K562 (cell line): ENCODE results near the gene RERE. TPM values are rescaled to one million over a fixed set of nuclear protein-coding genes. Genes with fewer than 3 reads are reported as not detected.

Experiments
- ATAC-seq: fragments of 200-7000 bp; cut with Tn5 transposase; 3 replicates; pipeline ENCODE4 v1.9.1; 2020; ENCODE audit warnings: moderate library complexity
- BruUV-seq: library from RNA; stranded (reverse); fragments of 400-500 nt; replicated peaks from 2 replicates; lab custom pipeline; 2021; lab: Mats Ljungman, UMichigan
- CTCF ChIA-PET: fragments of 300-600 bp; formaldehyde crosslinking; extraction: SDS; loops from one replicate; lab custom pipeline; 2021; ENCODE audit warnings: low intra/inter-chr PET ratio; lab: Yijun Ruan, JAX
- POLR2A ChIA-PET: fragments of 300-600, 350-650 bp; sonication (Branson Sonifier 250); formaldehyde crosslinking; extraction: SDS; loops from one replicate; lab custom pipeline; 2021; ENCODE audit warnings: antibody characterized with exemption, inconsistent platforms; lab: Yijun Ruan, JAX
- DNase-seq, 4 experiments: peaks; one replicate each; pipeline versions ENCODE4 v3.0.0 to v3.0.0-alpha.2; 2011 to 2018; ENCODE audit warnings: low spot score in 3 of 4, mixed read lengths in 3 of 4; ENCODE audit errors: extremely low read depth in 1 of 4
- FAIRE-seq: peaks from 2 replicates; lab custom pipeline; 2011; peaks lifted over from hg19 to GRCh38; lab: Jason Lieb, UNC
- H2AFZ ChIP-seq: 2 replicates; pipeline ENCODE4 v1.6.0; 2011; ENCODE audit warnings: low read depth, low read length, control low read depth, inconsistent platforms
- H3K27ac ChIP-seq: fragments of 200-600 bp; 3 replicates; pipeline ENCODE4 v1.8.0; 2011; ENCODE audit warnings: low read depth, mild to moderate bottlenecking, control low read depth, inconsistent platforms, low read length, moderate library complexity, mixed read lengths; ENCODE audit errors: extremely low read depth
- H3K27me3 ChIP-seq, 2 experiments: fragments of 300-600 bp in 1 of 2; 2 replicates in 1 of 2; 3 replicates in 1 of 2; pipeline versions ENCODE4 v1.6.0 to v1.8.0; 2011; ENCODE audit warnings: inconsistent platforms in 2 of 2, low read length in 2 of 2, mild to moderate bottlenecking in 1 of 2, mixed read lengths in 1 of 2, moderate library complexity in 1 of 2; ENCODE audit not compliant: control insufficient read depth in 2 of 2, insufficient read depth in 2 of 2
- H3K36me3 ChIP-seq: fragments of 300-600 bp; 3 replicates; pipeline ENCODE4 v1.8.0; 2011; ENCODE audit warnings: mild to moderate bottlenecking, low read length, inconsistent platforms; ENCODE audit not compliant: control insufficient read depth, insufficient read depth
- H3K4me1 ChIP-seq, 2 experiments: fragments of 200-600 bp in 1 of 2; replicated peaks in 1 of 2; 2 replicates in 1 of 2; 3 replicates in 1 of 2; pipeline versions ENCODE4 v1.5.1 to v1.8.0; 2011; ENCODE audit warnings: inconsistent platforms in 2 of 2, low read length in 2 of 2, mild to moderate bottlenecking in 1 of 2, mixed read lengths in 1 of 2, moderate library complexity in 1 of 2; ENCODE audit not compliant: control insufficient read depth in 2 of 2, insufficient read depth in 2 of 2
- H3K4me2 ChIP-seq: 2 replicates; pipeline ENCODE4 v1.6.1; 2011; ENCODE audit warnings: low read length, control low read depth, inconsistent platforms, mixed read lengths; ENCODE audit not compliant: insufficient read depth
- H3K4me3 ChIP-seq: fragments of 200-600 bp; sonication (generic), shearing (Covaris generic); 2 replicates; pipeline ENCODE4 v1.5.1; 2016; ENCODE audit warnings: control low read depth, inconsistent platforms
- H3K79me2 ChIP-seq: fragments of 200-600 bp; 3 replicates; pipeline ENCODE4 v1.8.0; 2011; ENCODE audit warnings: low read length, inconsistent platforms; ENCODE audit not compliant: control insufficient read depth, insufficient read depth
- H3K9ac ChIP-seq, 2 experiments: 2 replicates each; pipeline versions ENCODE4 v1.6.0 to v1.6.1; 2011; ENCODE audit warnings: low read depth in 2 of 2, low read length in 2 of 2, control low read depth in 1 of 2, inconsistent platforms in 1 of 2, mild to moderate bottlenecking in 1 of 2, mixed read lengths in 1 of 2; ENCODE audit not compliant: insufficient read depth in 1 of 2
- H3K9me1 ChIP-seq: one replicate; pipeline ENCODE4 v1.6.0; 2011; ENCODE audit warnings: inconsistent platforms, mild to moderate bottlenecking, low read length, moderate library complexity; ENCODE audit not compliant: control insufficient read depth, insufficient read depth
- H3K9me3 ChIP-seq: replicated peaks from 2 replicates; pipeline ENCODE4 v1.5.1; 2011; ENCODE audit warnings: low read depth, low read length, inconsistent platforms; ENCODE audit not compliant: control insufficient read depth, insufficient read depth
- H4K20me1 ChIP-seq: replicated peaks from 2 replicates; pipeline ENCODE4 v1.6.1; 2011; ENCODE audit warnings: low read length, inconsistent platforms, mixed read lengths; ENCODE audit not compliant: control insufficient read depth, insufficient read depth
- KAT7 ChIP-seq: sonication (generic); formaldehyde crosslinking; IDR thresholded peaks from 2 replicates; pipeline ENCODE4 v1.8.0; 2022; ENCODE audit warnings: missing genetic modification reagents, mild to moderate bottlenecking, borderline replicate concordance
- KLF13 ChIP-seq: fragments of 450-650 bp; IDR thresholded peaks from 2 replicates; pipeline ENCODE4 v1.6.1; 2016; ENCODE audit warnings: missing genetic modification characterization, low read depth, mild to moderate bottlenecking, missing compliant biosample characterization, moderate library complexity, borderline replicate concordance
- MAZ ChIP-seq, 2 experiments: fragments of 450-650 bp in 1 of 2; sonication (generic) in 1 of 2; formaldehyde crosslinking; IDR thresholded peaks in 1 of 2; conservative IDR thresholded peaks in 1 of 2; 2 replicates each; pipeline versions ENCODE4 v1.4.0 to v1.5.0; 2020; ENCODE audit warnings: mild to moderate bottlenecking in 1 of 2, missing genetic modification reagents in 1 of 2
- RB1 ChIP-seq: fragments of 450-650 bp; IDR thresholded peaks from 2 replicates; pipeline ENCODE4 v1.6.1; 2017; ENCODE audit warnings: low read depth, mild to moderate bottlenecking
- RBBP5 ChIP-seq: fragments of 200-600 bp; sonication (generic); IDR thresholded peaks from 2 replicates; pipeline ENCODE4 v1.6.1; 2012; ENCODE audit warnings: borderline replicate concordance, mild to moderate bottlenecking, low read length, control low read depth, inconsistent platforms; ENCODE audit not compliant: insufficient read depth, poor library complexity, severe bottlenecking
- SMAD4 ChIP-seq: fragments of 250-450 bp; sonication (Bioruptor Pico); conservative IDR thresholded peaks from 2 replicates; pipeline ENCODE4 v1.8.0; 2021; ENCODE audit warnings: inconsistent platforms, mild to moderate bottlenecking, moderate library complexity
- SMARCE1 ChIP-seq: fragments of 450-650 bp; IDR thresholded peaks from 2 replicates; pipeline ENCODE4 v1.7.1; 2016; ENCODE audit warnings: mild to moderate bottlenecking
- TAF1 ChIP-seq: IDR thresholded peaks from 2 replicates; pipeline ENCODE4 v1.6.1; 2011; ENCODE audit warnings: mild to moderate bottlenecking, low read length, moderate library complexity; ENCODE audit not compliant: insufficient read depth, control insufficient read depth, severe bottlenecking; ENCODE audit errors: extremely low read depth
- YY1 ChIP-seq, 3 experiments: IDR thresholded peaks; 2 replicates each; pipeline ENCODE4 v1.6.1; 2011; ENCODE audit warnings: low read length in 2 of 3, mild to moderate bottlenecking in 2 of 3, moderate library complexity in 2 of 3, borderline replicate concordance in 1 of 3, control low read depth in 1 of 3, low read depth in 1 of 3; ENCODE audit not compliant: insufficient read depth in 3 of 3, insufficient replicate concordance in 2 of 3, control insufficient read depth in 1 of 3, insufficient read length in 1 of 3; ENCODE audit errors: extremely low read depth in 1 of 3
- ZNF583 ChIP-seq: fragments of 250-450 bp; sonication (Bioruptor Pico); IDR thresholded peaks from 2 replicates; pipeline ENCODE4 v1.4.0; 2020
- ZNF717 ChIP-seq: fragments of 250-450 bp; sonication (Bioruptor Pico); IDR thresholded peaks from 2 replicates; pipeline ENCODE4 v1.5.0; 2021
- WGBS: fragments of 100-300 bp; shearing (Covaris generic); methylation state at CpG from one replicate; pipeline ENCODE4 v1.1.6; 2016; ENCODE audit warnings: low coverage, mixed read lengths; ENCODE audit not compliant: insufficient coverage; ENCODE audit errors: missing lambda C conversion rate; 5-methylcytosine and 5-hydroxymethylcytosine counted together
- in situ Hi-C: fragments of 300-500 bp; cut with MboI; formaldehyde crosslinking; loops from 4 replicates; pipeline ENCODE4 v1.15.0; 2018; ENCODE audit warnings: inconsistent platforms, mixed read lengths
- intact Hi-C: fragments of 100-400 bp; cut with micrococcal nuclease; formaldehyde crosslinking; loops from 2 replicates; pipeline ENCODE4 v1.14.2; 2022
- polyA plus RNA-seq, 8 experiments: library from polyadenylated mRNA; depleted of rRNA in 4 of 8; stranded (reverse) in 5 of 8; unstranded in 3 of 8; fragments of >200 nt; fragmentation: Nextera tagmentation in 2 of 8; fragmentation: Illumina TruSeq in 1 of 8; extraction: Ambion mirVana in 2 of 8; extraction: Trizol in 1 of 8; gene quantifications; 2 replicates each; pipeline versions ENCODE4 v1.2.1 to v1.2.3, GENCODE V29; 2011 to 2014; ENCODE audit warnings: inconsistent platforms in 1 of 8, missing spikeins in 1 of 8
- total RNA-seq, 7 experiments: library from RNA; depleted of rRNA in 6 of 7; stranded (reverse); fragments of >200 nt in 6 of 7; fragmentation: Illumina TruSeq in 2 of 7; extraction: Trizol in 2 of 7; gene quantifications; 2 replicates each; pipeline versions ENCODE4 v1.2.1 to v1.2.3, GENCODE V29; 2011 to 2021; ENCODE audit warnings: low replicate concordance in 1 of 7
- TF ChIP-seq, protein P1 (sequence below), 2 experiments: fragments of 450-650 bp; IDR thresholded peaks; 2 replicates each; pipeline ENCODE4 v1.6.1; 2016
- TF ChIP-seq, protein P2 (sequence below): sonication (generic); formaldehyde crosslinking; IDR thresholded peaks from 2 replicates; pipeline ENCODE4 v1.9.0; 2022; ENCODE audit warnings: mild to moderate bottlenecking, missing genetic modification reagents
- TF ChIP-seq, protein P3 (sequence below): fragments of 450-650 bp; IDR thresholded peaks from 2 replicates; pipeline ENCODE4 v1.6.1; 2018; ENCODE audit not compliant: partially characterized antibody

Gene RERE
- total and polyA plus RNA-seq, 9 of the 15 experiments (the other 6 are each of a cell fraction or from before 2014, with no cell fraction given): 3.0 to 51.5 (median 13.4) TPM

DNA sequence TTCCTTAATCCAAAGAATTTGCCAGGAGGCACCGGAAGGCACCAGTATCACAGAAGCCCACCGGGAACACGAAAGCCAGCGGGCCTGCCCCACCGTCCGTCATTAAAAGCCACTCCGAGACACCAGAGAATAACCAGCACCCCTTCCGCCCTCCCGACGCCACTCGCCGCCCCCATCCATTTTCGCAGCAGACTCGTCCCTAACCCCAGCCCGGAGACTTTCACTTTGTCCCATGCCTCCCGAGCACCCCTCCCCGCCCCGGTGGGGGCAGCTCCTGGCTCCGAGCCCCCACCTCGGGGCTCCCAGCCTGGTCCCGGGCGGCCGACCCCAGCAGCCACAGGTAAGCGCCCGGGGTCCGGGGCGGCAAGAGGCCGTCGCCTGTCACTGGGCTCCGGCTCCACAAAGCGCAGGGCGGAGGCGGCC, 394.2 kb downstream of the RERE start:
- H3K9ac ChIP-seq: peak overlapping the region; percentile 69 to 94
- H4K20me1 ChIP-seq: 0 out of 2 replicates have a peak, but pooled peaks cover 10% of the 10 kb centered on the region
- peaks cover 17 to 24% of the 10 kb centered on the region in 2 experiments for H3K4me1 ChIP-seq
- H2AFZ ChIP-seq: peak overlapping the region; percentile 66
- H3K9me1 ChIP-seq: no peaks in the 10 kb centered on the region
- ATAC-seq: peak; percentile 44
- peaks cover 34% of the 10 kb centered on the region for H3K36me3 ChIP-seq
- no peak for FAIRE-seq
- peak overlapping the region; percentile 71 for H3K4me2 ChIP-seq
- ChIA-PET CTCF (no interaction called here), POLR2A (interaction anchor here (0.7 to 2.9 kb wide), 4 partner anchors 10 to 455 kb away, joined by 3 to 13 read pairs (median 4); partner anchors contain the start of gene ENO1)
- H3K9me3 ChIP-seq: no peaks in the 10 kb centered on the region
- 2% methylated on average over 20 of the region's 33 CpGs for WGBS
- intact Hi-C loops: loop anchor here (10.0 kb wide), 1 partner anchor 282 kb away; no protein-coding TSS in a partner anchor
- BruUV-seq: no TSS peak
- H3K79me2 ChIP-seq: peaks cover 21% of the 10 kb centered on the region
- in situ Hi-C loops: no loop called here
- H3K27ac ChIP-seq: peak overlapping the region; percentile 71
- H3K4me3 ChIP-seq: peak overlapping the region; percentile 66
- H3K27me3 ChIP-seq: no peaks in the 10 kb centered on the region
- peak in 2 of 4 experiments; percentile 36 to 53 for DNase-seq
- TF ChIP-seq ZNF583 (no peak), MAZ (CRISPR knock-in tag; conservative IDR thresholded peaks at IDR 0.05 in 1 of 2, IDR thresholded peaks at IDR 0.05 in 1 of 2) (peak; percentile 25 to 26; a peak in 2 of 4 replicates), ZNF717 (no peak), TAF1 (peak; percentile 12), RBBP5 (peak; percentile 68), SMAD4 (CRISPR knock-in tag) (0 out of 2 replicates have a peak, but pooled peaks have one; percentile 29), SMARCE1 (0 out of 2 replicates have a peak, but pooled peaks have one; percentile 1), KAT7 (CRISPR knock-in tag) (0 out of 2 replicates have a peak, but pooled peaks have one; percentile 19), YY1 (IDR thresholded peaks at IDR 0.05; ENCODE audit: borderline replicate concordance in 1 of 3, control insufficient read depth in 1 of 3, extremely low read depth in 1 of 3, insufficient read depth in 3 of 3, insufficient read length in 1 of 3, insufficient replicate concordance in 2 of 3, low read depth in 1 of 3, low read length in 2 of 3) (peak in 1 of 3 experiments; percentile 8), KLF13 (no peak), RB1 (peak; percentile 30; the same call in 1 of the 2 replicates)
- TF ChIP-seq, protein P1, sequence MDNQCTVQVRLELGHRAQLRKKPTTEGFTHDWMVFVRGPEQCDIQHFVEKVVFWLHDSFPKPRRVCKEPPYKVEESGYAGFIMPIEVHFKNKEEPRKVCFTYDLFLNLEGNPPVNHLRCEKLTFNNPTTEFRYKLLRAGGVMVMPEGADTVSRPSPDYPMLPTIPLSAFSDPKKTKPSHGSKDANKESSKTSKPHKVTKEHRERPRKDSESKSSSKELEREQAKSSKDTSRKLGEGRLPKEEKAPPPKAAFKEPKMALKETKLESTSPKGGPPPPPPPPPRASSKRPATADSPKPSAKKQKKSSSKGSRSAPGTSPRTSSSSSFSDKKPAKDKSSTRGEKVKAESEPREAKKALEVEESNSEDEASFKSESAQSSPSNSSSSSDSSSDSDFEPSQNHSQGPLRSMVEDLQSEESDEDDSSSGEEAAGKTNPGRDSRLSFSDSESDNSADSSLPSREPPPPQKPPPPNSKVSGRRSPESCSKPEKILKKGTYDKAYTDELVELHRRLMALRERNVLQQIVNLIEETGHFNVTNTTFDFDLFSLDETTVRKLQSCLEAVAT (IDR thresholded peaks at IDR 0.05): 0 out of 4 replicates have a peak, but pooled peaks of 1 of the 2 experiments have one; percentile 23
- TF ChIP-seq, protein P2, sequence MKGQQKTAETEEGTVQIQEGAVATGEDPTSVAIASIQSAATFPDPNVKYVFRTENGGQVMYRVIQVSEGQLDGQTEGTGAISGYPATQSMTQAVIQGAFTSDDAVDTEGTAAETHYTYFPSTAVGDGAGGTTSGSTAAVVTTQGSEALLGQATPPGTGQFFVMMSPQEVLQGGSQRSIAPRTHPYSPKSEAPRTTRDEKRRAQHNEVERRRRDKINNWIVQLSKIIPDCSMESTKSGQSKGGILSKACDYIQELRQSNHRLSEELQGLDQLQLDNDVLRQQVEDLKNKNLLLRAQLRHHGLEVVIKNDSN (CRISPR knock-in tag): no peak
- TF ChIP-seq, protein P3, sequence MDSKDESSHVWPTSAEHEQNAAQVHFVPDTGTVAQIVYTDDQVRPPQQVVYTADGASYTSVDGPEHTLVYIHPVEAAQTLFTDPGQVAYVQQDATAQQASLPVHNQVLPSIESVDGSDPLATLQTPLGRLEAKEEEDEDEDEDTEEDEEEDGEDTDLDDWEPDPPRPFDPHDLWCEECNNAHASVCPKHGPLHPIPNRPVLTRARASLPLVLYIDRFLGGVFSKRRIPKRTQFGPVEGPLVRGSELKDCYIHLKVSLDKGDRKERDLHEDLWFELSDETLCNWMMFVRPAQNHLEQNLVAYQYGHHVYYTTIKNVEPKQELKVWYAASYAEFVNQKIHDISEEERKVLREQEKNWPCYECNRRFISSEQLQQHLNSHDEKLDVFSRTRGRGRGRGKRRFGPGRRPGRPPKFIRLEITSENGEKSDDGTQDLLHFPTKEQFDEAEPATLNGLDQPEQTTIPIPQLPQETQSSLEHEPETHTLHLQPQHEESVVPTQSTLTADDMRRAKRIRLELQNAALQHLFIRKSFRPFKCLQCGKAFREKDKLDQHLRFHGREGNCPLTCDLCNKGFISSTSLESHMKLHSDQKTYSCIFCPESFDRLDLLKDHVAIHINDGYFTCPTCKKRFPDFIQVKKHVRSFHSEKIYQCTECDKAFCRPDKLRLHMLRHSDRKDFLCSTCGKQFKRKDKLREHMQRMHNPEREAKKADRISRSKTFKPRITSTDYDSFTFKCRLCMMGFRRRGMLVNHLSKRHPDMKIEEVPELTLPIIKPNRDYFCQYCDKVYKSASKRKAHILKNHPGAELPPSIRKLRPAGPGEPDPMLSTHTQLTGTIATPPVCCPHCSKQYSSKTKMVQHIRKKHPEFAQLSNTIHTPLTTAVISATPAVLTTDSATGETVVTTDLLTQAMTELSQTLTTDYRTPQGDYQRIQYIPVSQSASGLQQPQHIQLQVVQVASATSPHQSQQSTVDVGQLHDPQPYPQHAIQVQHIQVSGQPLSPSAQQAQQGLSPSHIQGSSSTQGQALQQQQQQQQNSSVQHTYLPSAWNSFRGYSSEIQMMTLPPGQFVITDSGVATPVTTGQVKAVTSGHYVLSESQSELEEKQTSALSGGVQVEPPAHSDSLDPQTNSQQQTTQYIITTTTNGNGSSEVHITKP: peak; percentile 37
